Fibroblast of villous mesenchyme (primary cell): ENCODE data around the gene UBE2Q1. TPM values are rescaled to one million over a fixed set of nuclear protein-coding genes. Genes with fewer than 3 reads are reported as not detected.
A peak's percentile ranks its signal among the peaks of the same experiment; 100 is the strongest.

Experiments
- DNase-seq: peaks from one replicate; pipeline ENCODE4 v3.0.0-alpha.2; 2010; ENCODE audit warnings: low read depth
- H3K4me3 ChIP-seq: 2 replicates; pipeline ENCODE4 v1.5.1; 2011; ENCODE audit warnings: low read depth, mild to moderate bottlenecking, low read length
- CTCF ChIP-seq: IDR thresholded peaks from 2 replicates; pipeline ENCODE4 v1.5.1; 2012; ENCODE audit warnings: low read depth, mild to moderate bottlenecking, low read length; ENCODE audit not compliant: insufficient read depth
- total RNA-seq: library from RNA; depleted of rRNA; stranded (reverse); fragments of >200 nt; gene quantifications from 2 replicates; pipeline ENCODE4 v1.2.3, GENCODE V29; 2012

The UBE2Q1 gene
- total RNA-seq, 1 donor = 36.3 TPM

- H3K4me3 ChIP-seq = no peak overlapping the region
- peak; percentile 50 for DNase-seq
- no peak for TF ChIP-seq CTCF
Observed at GRCh38 chr1:154578058-154578418, 19.6 kb upstream of the UBE2Q1 start.

GRCh38 chr1:154577346-154578057 lies 19.0 kb upstream of the UBE2Q1 start:
- H3K4me3 ChIP-seq = no peak overlapping the region
- no peak for TF ChIP-seq CTCF
- DNase-seq = no peak

- no peak for DNase-seq
- no peak for TF ChIP-seq CTCF
- H3K4me3 ChIP-seq = no peak overlapping the region
Observed at GRCh38 chr1:154575951-154576566, 17.6 kb upstream of the UBE2Q1 start.

GRCh38 chr1:154575147-154575927 lies 16.9 kb upstream of the UBE2Q1 start:
- no peak for DNase-seq
- no peak overlapping the region for H3K4me3 ChIP-seq
- no peak for TF ChIP-seq CTCF

- DNase-seq = no peak
- no peak for TF ChIP-seq CTCF
- no peak overlapping the region for H3K4me3 ChIP-seq
Observed at GRCh38 chr1:154574716-154575115, 16.3 kb upstream of the UBE2Q1 start.

GRCh38 chr1:154573168-154573510 lies 14.7 kb upstream of the UBE2Q1 start:
- H3K4me3 ChIP-seq = no peak overlapping the region
- no peak for DNase-seq
- TF ChIP-seq CTCF = no peak
